A549 (cell line): ENCODE data around the gene CSPG4. TPM values are rescaled to one million over a fixed set of nuclear protein-coding genes. Genes with fewer than 3 reads are reported as not detected.

ENCODE experiments used
- ATAC-seq, 2 experiments: fragments of 200-7000 bp in 1 of 2; fragments of >200 bp in 1 of 2; cut with Nextera tagmentation in 1 of 2; cut with Tn5 transposase in 1 of 2; 3 replicates each; pipeline versions ENCODE4 v1.8.0 to v1.9.1; 2018 to 2020; ENCODE audit warnings: mild to moderate bottlenecking in 1 of 2, moderate library complexity in 1 of 2
- CTCF ChIA-PET: fragments of 300-600 bp; sonication (Branson Sonifier 250); formaldehyde crosslinking; extraction: SDS; loops from one replicate; lab custom pipeline; 2021; ENCODE audit warnings: antibody characterized with exemption, inconsistent platforms; lab: Yijun Ruan, JAX
- POLR2A ChIA-PET: fragments of 350-600 bp; formaldehyde crosslinking; extraction: SDS; loops from one replicate; lab custom pipeline; 2021; ENCODE audit warnings: antibody characterized with exemption, inconsistent platforms; lab: Yijun Ruan, JAX
- DNase-seq, 2 experiments: peaks; one replicate each; pipeline versions ENCODE4 v3.0.0 to v3.0.0-alpha.2; 2011 to 2016; ENCODE audit warnings: low read depth in 1 of 2, low spot score in 1 of 2
- FAIRE-seq: peaks from 2 replicates; lab custom pipeline; 2011; peaks lifted over from hg19 to GRCh38; lab: Jason Lieb, UNC
- H3K27ac ChIP-seq, 2 experiments: fragments of >200 bp; sonication (Bioruptor Twin); formaldehyde crosslinking; 3 replicates each; pipeline ENCODE4 v1.5.1; 2016 to 2017
- H3K4me1 ChIP-seq: fragments of >200 bp; sonication (Bioruptor Twin); formaldehyde crosslinking; 3 replicates; pipeline ENCODE4 v1.6.1; 2016
- H3K4me2 ChIP-seq: fragments of >200 bp; sonication (Bioruptor Twin); formaldehyde crosslinking; 3 replicates; pipeline ENCODE4 v1.6.1; 2016
- H3K4me3 ChIP-seq: fragments of >200 bp; sonication (Bioruptor Twin); formaldehyde crosslinking; 3 replicates; pipeline ENCODE4 v1.5.1; 2016
- H3K9me3 ChIP-seq: fragments of >200 bp; sonication (Bioruptor Twin); formaldehyde crosslinking; 3 replicates; pipeline ENCODE4 v1.6.1; 2016
- CBX2 ChIP-seq: fragments of 200-600 bp; sonication (generic); IDR thresholded peaks from 2 replicates; pipeline ENCODE4 v1.6.1; 2016; ENCODE audit warnings: low read depth, mild to moderate bottlenecking, borderline replicate concordance
- CBX8 ChIP-seq: fragments of 200-600 bp; sonication (generic); IDR thresholded peaks from 2 replicates; pipeline ENCODE4 v1.6.1; 2016
- CHD4 ChIP-seq: fragments of 200-600 bp; sonication (generic); IDR thresholded peaks from 2 replicates; pipeline ENCODE4 v1.6.1; 2016; ENCODE audit warnings: antibody characterized with exemption, mild to moderate bottlenecking, borderline replicate concordance
- HEYL ChIP-seq: fragments of 250-450 bp; sonication (Bioruptor Pico); IDR thresholded peaks from 2 replicates; pipeline ENCODE4 v1.8.0; 2021; ENCODE audit warnings: mild to moderate bottlenecking, moderate library complexity
- HOXB13 ChIP-seq: fragments of 250-450 bp; sonication (Bioruptor Pico); IDR thresholded peaks from 2 replicates; pipeline ENCODE4 v1.5.0; 2020; ENCODE audit warnings: low read depth, mild to moderate bottlenecking, moderate library complexity
- POLR2A ChIP-seq: IDR thresholded peaks from 2 replicates; pipeline ENCODE4 v1.6.1; 2012; ENCODE audit warnings: mild to moderate bottlenecking, low read length
- RAD21 ChIP-seq, 2 experiments: fragments of >200 bp in 1 of 2; sonication (Bioruptor Twin) in 1 of 2; formaldehyde crosslinking in 1 of 2; IDR thresholded peaks in 1 of 2; conservative IDR thresholded peaks in 1 of 2; 2 replicates in 1 of 2; 3 replicates in 1 of 2; pipeline ENCODE4 v1.6.1; 2012 to 2018; ENCODE audit warnings: inconsistent platforms in 1 of 2
- RNF2 ChIP-seq: fragments of 200-600 bp; sonication (generic); IDR thresholded peaks from 2 replicates; pipeline ENCODE4 v1.6.1; 2016; ENCODE audit warnings: low read depth, mild to moderate bottlenecking, antibody characterized with exemption, moderate library complexity, borderline replicate concordance
- SREBF2 ChIP-seq: fragments of 450-650 bp; IDR thresholded peaks from 2 replicates; pipeline ENCODE4 v1.6.1; 2014; ENCODE audit warnings: mild to moderate bottlenecking, moderate library complexity
- TP53 ChIP-seq: fragments of 250-450 bp; sonication (Bioruptor Pico); IDR thresholded peaks from 2 replicates; pipeline ENCODE4 v1.5.0; 2021; ENCODE audit warnings: mild to moderate bottlenecking, moderate library complexity
- ZFP36 ChIP-seq: fragments of 450-650 bp; IDR thresholded peaks from 2 replicates; pipeline ENCODE4 v1.6.1; 2014; ENCODE audit warnings: borderline replicate concordance; ENCODE audit not compliant: partially characterized antibody
- ZNF302 ChIP-seq: fragments of 250-450 bp; sonication (Bioruptor Pico); IDR thresholded peaks from 2 replicates; pipeline ENCODE4 v1.9.0; 2021; ENCODE audit warnings: inconsistent platforms, mild to moderate bottlenecking, moderate library complexity
- WGBS: methylation state at CpG from one replicate; pipeline ENCODE4 v1.1.6; 2017; ENCODE audit errors: missing lambda C conversion rate; 5-methylcytosine and 5-hydroxymethylcytosine counted together
- polyA plus RNA-seq, 4 experiments: library from polyadenylated mRNA; depleted of rRNA in 3 of 4; stranded (reverse); fragments of >200 nt; fragmentation: RNase III in 1 of 4; extraction: RNeasy Plus Mini Kit Qiagen cat#74134 plus additional on column Dnase treatment in 1 of 4; gene quantifications; 2 replicates in 3 of 4; 3 replicates in 1 of 4; pipeline ENCODE4 v1.2.3, GENCODE V29; 2011 to 2017
- TF ChIP-seq, protein P1 (sequence below): IDR thresholded peaks from 2 replicates; pipeline ENCODE4 v1.6.1; 2012; ENCODE audit warnings: low read depth, borderline replicate concordance
- TF ChIP-seq, protein P2 (sequence below): fragments of 200-600 bp; sonication (generic); IDR thresholded peaks from 2 replicates; pipeline ENCODE4 v1.6.1; 2016; ENCODE audit warnings: antibody characterized with exemption, mild to moderate bottlenecking, moderate library complexity
- TF ChIP-seq, protein P3 (sequence below): IDR thresholded peaks from 2 replicates; pipeline ENCODE4 v1.6.1; 2012

Gene CSPG4
- polyA plus RNA-seq, 2 of the 4 experiments (the other 2 are of a cell fraction), result 0.01 to 0.06 TPM

DNA sequence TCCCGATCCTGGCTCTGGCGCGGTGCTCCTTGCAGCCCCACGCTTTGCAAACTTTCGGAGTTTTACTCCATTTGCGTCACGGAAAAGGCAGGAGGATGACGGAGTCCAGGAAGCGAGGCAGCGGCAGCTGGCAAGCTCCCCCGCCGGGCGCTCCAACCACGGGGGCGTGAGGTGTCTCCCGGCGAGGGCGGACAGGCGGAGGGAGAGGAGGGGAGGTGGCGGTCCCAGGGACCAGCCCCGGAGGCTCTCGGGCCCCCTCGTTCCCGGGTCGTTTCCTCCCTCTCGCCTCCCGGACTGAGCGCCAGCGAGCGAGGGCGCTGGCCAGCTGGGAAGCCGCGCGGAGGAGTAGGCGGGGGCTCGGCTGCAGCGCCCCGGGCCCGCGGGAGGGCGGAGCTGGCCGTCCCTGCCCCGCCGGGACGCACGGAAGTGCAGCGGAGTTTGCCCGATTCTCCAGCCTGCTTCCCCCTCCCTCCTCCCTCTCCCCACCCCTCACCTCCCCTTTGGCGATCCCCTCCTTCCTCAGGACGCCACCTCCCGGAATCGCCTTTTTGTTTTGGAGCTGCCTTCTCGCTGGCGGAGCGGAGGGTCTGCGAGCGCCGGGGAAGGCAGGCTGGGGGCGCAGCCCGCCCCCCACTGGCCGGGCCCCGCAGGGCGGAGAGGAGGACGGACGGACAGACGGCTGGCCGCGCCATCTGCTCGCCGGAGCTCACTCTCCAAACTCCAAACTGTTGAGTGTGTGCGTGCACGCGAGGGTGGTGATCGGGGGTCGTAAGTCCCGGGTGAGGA lies 65.1 kb downstream of the CSPG4 start, which contains the start of gene SNX33 (continued):
- TF ChIP-seq TP53 (CRISPR knock-in tag) (no peak), POLR2A (peak; percentile 83), SREBF2 (no peak)
- TF ChIP-seq, protein P1, sequence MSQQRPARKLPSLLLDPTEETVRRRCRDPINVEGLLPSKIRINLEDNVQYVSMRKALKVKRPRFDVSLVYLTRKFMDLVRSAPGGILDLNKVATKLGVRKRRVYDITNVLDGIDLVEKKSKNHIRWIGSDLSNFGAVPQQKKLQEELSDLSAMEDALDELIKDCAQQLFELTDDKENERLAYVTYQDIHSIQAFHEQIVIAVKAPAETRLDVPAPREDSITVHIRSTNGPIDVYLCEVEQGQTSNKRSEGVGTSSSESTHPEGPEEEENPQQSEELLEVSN, result 0 out of 2 replicates have a peak, but pooled peaks have one; percentile 35

DNA sequence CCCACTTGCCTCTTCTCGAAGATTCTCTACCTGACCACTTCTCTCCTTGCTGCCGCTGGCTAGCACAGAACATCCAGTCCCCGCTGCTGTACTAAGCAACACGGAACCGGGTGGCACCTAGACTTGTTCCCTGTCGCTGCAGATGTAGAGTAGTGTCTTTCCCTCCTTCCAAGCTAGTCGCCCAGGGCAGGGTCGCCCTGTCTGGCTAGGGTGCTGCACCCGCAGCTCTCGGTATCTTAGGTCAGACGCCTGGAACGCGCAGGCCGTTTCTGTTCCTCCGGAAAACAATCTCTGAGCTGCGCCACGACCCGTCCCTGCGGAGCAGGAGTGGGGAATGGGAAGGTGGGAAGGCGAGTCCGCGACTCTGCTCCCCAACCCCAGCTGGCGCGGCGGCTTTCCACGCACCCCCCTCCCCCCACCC lies 65.7 kb downstream of the CSPG4 start:
- Histone ChIP-seq H3K4me2 (peak overlapping the region; percentile 90), H3K9me3 (no peaks in the 10 kb centered on the region), H3K27ac (peak overlapping the region; percentile 91 to 94)
- DNase-seq, result no peak
- 9% methylated on average over 24 of the region's 26 CpGs for WGBS
- no peak for TF ChIP-seq CHD4
- TF ChIP-seq, all 56 proteins: peak for 0
- POLR2A ChIA-PET, result interaction anchor here (1.1 to 2.4 kb wide), 8 partner anchors 9 to 279 kb away, joined by 3 to 22 read pairs (median 10); partner anchors contain the start of genes MAN2C1, SIN3A and SNUPN
- CTCF ChIA-PET, result interaction anchor here (0.7 to 9.8 kb wide), 26 partner anchors 8 to 412 kb away, joined by 3 to 98 read pairs (median 6); partner anchors contain the start of genes IMP3, MAN2C1 and PTPN9
- H3K4me1 ChIP-seq, result peaks cover 36% of the 10 kb centered on the region
- ATAC-seq (peak; percentile 35 to 36), FAIRE-seq (no peak)
- H3K4me3 ChIP-seq, result peak overlapping the region; percentile 75

DNA sequence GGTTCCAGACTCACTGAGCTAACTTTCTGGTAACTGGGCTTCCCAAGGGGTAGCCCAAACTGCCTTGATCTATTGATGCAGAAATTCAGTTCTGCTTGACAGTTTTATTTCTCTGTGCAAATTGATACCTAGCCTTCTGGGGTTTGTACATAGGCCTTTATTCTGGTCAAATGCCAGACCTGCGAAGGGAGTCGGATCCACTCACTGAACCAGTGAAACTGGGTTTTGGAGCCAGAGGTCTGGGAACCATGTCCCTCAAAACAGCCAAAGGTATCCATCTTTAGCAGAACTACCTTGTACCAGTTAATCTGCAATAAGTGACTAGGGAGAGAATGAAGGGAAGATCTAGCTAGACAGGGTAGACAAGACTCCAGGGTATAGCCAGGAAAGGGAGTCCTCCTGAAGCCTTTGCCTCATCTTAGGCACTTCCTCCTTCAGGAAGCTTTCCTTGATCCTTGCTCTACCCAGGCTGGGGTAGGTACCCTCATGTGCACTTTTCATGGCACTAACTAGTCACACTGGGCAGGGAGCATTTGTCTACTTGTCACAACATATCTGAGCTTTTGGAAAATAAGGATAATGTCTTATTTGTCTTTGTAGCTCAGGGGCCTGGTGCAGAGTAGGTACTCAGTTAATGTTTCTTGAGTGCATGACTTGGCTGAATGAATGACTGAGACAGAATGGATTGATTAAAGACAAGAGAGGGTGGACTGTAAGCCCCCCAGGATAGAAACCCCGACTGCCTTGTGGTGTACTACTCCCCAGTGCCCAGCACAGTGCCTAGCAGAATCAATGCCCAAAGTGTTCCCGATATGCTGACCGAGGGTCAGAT lies 66.3 kb downstream of the CSPG4 start:
- no peaks in the 10 kb centered on the region for H3K9me3 ChIP-seq
- ChIA-PET POLR2A (interaction anchor here (1.7 to 2.4 kb wide), 5 partner anchors 9 to 196 kb away, joined by 4 to 22 read pairs (median 15); partner anchors contain the start of gene SIN3A), CTCF (interaction anchor here (0.6 to 9.8 kb wide), 20 partner anchors 7 to 287 kb away, joined by 3 to 98 read pairs (median 6); partner anchors contain the start of genes IMP3, MAN2C1 and PTPN9)
- TF ChIP-seq ZNF302, result no peak
- ATAC-seq, result no peak
- peak overlapping the region; percentile 90 for H3K4me2 ChIP-seq
- 61% methylated on average over 5 of the region's 5 CpGs for WGBS
- H3K4me1 ChIP-seq, result peaks cover 33% of the 10 kb centered on the region
- H3K27ac ChIP-seq, result peak overlapping the region; percentile 91 to 94
- no peak for DNase-seq
- FAIRE-seq, result no peak
- peak overlapping the region; percentile 75 for H3K4me3 ChIP-seq

DNA sequence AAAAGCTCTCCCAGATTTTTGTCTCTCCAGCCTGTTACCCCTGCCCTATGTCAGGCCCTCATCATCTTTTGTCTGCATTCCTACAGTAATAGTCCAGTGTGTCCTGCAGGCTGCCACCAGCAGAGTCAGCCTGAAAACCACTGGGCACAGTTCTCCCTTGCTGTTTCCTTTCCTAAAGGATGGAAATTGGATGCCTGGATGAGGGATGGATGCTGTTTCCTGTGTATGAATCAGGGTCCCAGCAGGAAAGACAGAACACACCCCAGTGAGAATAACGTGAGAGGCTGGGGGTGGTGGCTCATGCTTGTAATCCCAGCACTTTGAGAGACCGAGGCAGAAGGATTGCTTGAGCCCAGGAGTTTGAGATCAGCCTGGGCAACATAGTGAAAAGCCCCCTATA lies 68.3 kb downstream of the CSPG4 start:
- peaks cover 22% of the 10 kb centered on the region for H3K4me1 ChIP-seq
- no peak overlapping the region for H3K27ac ChIP-seq
- FAIRE-seq (no peak), DNase-seq (no peak), ATAC-seq (no peak)
- ChIA-PET POLR2A (no interaction called here), CTCF (interaction anchor here (0.6 to 19.9 kb wide), 6 partner anchors 17 to 277 kb away, joined by 3 to 394 read pairs (median 5); no protein-coding TSS in a partner anchor)
- 60% methylated on average over 2 of the region's 2 CpGs for WGBS
- H3K4me2 ChIP-seq, result no peak overlapping the region
- H3K4me3 ChIP-seq, result no peak overlapping the region
- H3K9me3 ChIP-seq, result no peaks in the 10 kb centered on the region
- TF ChIP-seq, protein P2, sequence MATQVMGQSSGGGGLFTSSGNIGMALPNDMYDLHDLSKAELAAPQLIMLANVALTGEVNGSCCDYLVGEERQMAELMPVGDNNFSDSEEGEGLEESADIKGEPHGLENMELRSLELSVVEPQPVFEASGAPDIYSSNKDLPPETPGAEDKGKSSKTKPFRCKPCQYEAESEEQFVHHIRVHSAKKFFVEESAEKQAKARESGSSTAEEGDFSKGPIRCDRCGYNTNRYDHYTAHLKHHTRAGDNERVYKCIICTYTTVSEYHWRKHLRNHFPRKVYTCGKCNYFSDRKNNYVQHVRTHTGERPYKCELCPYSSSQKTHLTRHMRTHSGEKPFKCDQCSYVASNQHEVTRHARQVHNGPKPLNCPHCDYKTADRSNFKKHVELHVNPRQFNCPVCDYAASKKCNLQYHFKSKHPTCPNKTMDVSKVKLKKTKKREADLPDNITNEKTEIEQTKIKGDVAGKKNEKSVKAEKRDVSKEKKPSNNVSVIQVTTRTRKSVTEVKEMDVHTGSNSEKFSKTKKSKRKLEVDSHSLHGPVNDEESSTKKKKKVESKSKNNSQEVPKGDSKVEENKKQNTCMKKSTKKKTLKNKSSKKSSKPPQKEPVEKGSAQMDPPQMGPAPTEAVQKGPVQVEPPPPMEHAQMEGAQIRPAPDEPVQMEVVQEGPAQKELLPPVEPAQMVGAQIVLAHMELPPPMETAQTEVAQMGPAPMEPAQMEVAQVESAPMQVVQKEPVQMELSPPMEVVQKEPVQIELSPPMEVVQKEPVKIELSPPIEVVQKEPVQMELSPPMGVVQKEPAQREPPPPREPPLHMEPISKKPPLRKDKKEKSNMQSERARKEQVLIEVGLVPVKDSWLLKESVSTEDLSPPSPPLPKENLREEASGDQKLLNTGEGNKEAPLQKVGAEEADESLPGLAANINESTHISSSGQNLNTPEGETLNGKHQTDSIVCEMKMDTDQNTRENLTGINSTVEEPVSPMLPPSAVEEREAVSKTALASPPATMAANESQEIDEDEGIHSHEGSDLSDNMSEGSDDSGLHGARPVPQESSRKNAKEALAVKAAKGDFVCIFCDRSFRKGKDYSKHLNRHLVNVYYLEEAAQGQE, result no peak
- TF ChIP-seq HEYL (CRISPR knock-in tag), result no peak
- TF ChIP-seq RNF2, result no peak
- no peak for TF ChIP-seq ZFP36
- no peak for TF ChIP-seq RAD21 (conservative IDR thresholded peaks at IDR 0.05 in 1 of 2, IDR thresholded peaks at IDR 0.05 in 1 of 2)
- TF ChIP-seq CBX2, result no peak
- TF ChIP-seq HOXB13 (CRISPR knock-in tag), result no peak
- no peak for TF ChIP-seq CBX8
- TF ChIP-seq, protein P3, sequence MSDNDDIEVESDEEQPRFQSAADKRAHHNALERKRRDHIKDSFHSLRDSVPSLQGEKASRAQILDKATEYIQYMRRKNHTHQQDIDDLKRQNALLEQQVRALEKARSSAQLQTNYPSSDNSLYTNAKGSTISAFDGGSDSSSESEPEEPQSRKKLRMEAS, result no peak
